GM18868 (cell line): Measurements from ENCODE around the gene ZNF830.
"Not testable (repeated sequence)": the region's sequence is repeated elsewhere in the genome, so short reads cannot be mapped to it uniquely, and the experiment has no call there.

Experiments
- ATAC-seq: cut with Tn5 transposase; IDR thresholded peaks from one replicate; pipeline ENCODE4 v1.9.1; 2021; ENCODE audit warnings: mild to moderate bottlenecking, moderate library complexity; ENCODE audit not compliant: unreplicated experiment

The ZNF830 gene

DNA sequence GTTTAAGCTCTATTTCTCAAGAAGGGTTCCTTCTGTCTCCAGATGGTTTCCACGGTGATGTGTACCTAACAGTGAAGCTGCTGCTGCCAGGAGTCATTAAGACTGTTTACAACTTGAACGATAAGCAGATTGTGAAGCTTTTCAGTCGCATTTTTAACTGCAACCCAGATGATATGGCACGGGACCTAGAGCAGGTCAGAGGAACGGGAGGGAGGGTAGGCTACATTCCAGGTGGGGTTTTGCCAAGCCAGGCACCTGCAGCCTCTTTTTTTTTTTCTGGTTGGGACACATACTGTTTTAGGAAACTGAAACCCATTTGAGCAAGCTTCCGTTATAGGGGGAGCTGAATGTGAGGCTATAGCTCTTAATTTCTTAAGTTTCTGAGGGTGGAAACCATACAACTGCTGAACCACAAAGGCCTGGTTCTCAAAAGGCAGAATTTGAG, 29.6 kb downstream of the ZNF830 start:
- no peak for ATAC-seq

DNA sequence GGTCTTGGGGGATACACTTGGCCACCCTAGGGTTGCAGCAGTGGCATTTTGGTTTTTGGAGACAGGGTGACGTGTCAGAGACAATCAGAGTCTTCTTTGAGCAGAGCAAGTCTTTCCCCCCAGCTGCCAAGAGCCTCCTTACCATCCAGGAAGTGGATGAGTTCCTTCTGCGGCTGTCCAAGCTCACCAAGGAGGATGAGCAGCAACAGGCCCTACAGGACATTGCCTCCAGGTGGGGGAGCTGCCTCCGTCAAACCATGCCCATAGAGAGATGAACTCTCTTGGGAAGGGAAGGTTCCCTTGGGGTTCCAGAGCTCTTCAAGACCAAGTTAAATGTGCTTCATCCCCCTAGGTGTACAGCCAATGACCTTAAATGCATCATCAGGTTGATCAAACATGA, 30.3 kb downstream of the ZNF830 start:
- no peak for ATAC-seq

DNA sequence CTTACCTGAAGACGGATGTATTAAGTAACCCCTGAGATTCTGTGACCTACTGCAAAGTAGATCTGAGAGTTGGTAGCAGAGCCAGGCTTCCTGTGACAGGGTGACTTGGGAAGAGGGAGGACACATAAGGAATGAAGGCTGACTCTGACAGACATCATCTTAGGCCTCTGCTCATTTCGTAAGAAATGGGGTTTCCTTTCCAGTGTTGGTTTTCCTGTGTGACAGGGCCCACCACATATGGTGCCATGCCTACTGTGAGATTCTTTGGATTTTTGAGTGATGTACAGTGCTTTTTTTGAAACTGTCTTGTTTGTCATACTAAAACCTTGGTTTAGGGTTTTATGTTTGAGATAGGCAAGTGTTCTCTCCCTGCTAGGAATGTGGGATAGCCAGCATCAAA, 31.7 kb downstream of the ZNF830 start:
- ATAC-seq: no peak

DNA sequence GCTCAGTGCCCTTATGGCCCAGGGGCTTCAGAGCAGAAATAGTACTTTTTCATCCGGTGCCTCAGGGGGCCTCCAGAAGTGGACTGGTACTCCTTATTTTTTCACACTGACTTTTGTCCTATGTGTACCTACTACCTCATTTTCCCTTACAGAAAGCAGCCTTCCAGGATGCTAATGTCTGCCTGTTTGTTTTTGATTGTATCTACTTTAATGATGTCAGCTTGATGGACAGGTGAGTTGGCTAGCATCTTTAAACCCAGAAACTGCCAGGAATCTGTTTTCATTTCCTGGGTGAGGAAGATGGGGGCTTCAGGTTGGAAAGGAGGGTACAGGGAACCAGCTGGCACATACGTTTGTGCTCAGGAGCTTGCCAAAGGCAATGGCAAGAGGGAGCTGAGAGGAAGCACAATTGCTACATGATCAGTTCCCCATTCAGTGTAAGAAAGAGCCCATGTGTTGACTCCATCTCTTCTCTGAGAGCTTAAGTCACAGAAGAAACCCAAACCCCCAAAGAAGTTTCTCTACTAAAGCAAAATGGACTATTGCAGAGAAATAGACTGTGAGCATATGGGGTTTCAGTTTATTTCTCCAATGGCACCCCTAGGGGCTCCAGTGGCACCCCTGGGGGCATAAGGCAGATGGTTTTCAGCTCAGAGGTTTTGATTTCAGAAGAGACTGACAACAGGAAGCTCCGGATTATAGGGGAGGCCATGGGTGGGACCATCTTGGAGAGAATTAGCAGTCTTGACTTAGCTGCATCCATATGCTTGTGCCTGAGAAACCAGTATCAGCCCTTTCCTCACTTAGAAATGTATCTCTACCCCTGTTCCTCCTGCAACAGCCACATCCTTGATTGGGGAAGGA, 35.3 kb downstream of the ZNF830 start:
- no peak for ATAC-seq

DNA sequence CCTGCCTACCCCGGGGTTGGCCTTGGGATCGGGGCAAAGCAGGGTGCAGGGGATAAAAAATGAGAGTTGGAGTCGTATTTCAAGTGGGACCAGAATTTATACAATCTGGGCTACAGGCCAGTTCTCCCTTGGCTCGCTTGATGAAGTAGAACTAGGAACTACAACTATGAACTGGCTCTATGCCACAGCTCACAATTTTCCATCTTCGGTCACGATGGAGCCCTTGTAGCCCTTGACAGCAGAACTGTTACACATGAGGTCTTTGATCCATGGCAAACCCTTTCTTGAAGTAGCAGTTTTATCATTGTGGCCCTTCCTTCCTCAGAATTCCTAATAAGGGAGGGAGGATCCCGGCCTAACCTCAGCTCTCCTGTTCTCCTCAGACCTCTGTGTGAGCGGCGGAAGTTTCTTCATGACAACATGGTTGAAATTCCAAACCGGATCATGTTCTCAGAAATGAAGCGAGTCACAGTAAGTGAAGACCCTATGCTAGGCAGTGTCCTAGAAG, 36.1 kb downstream of the ZNF830 start:
- ATAC-seq: no peak

DNA sequence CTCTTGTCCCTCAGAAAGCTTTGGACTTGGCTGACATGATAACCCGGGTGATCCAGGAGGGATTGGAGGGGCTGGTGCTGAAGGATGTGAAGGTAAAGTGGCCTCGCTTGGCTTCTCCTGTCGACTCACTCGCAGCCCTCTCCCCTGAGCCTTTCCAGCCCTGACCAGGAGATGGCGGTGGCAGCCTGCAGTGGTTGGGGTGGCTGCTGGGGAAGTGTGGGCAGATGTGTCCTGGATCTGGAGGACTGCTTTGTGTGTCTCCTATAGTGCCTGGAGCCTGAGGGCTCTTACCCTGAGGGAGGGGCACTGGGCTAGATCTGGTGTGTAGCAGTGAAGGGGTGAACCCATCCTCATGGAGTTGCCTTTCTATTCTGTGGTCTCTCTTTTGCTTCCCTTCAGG, 36.9 kb downstream of the ZNF830 start:
- ATAC-seq: peak; percentile 48

DNA sequence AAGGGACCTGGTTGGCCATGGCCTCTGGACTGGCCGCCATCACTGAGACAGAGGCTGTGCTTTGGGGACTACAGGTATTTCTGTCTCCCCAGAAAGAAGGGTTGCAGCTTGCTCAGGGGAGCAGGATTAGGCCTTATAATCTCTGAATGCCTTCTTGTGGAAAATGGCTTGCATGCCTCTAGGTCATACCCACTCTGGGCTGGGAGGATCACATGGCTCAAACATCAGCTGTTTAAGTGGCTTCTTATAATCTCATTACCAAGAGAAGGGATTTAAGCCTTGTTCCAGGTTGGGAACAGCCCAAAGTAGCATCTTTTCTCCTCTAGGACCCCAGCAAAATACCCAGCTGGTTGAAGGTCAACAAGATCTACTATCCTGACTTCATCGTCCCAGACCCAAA, 38.1 kb downstream of the ZNF830 start:
- ATAC-seq: no peak

DNA sequence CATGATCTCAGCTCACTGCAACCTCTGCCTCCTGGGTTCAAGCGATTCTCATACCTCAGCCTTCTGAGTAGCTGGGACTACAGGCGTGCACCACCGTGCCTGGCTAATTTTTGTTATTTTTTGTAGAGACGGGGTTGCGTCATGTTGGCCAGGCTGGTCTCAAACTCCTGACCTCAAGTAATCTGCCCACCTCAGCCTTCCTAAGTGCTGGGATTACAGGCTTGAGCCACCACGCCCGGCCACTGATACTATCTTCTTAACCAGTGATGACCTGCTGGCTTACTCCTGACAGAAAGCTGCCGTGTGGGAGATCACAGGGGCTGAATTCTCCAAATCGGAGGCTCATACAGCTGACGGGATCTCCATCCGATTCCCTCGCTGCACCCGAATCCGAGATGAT, 39.6 kb downstream of the ZNF830 start:
- not testable (repeated sequence) for ATAC-seq

DNA sequence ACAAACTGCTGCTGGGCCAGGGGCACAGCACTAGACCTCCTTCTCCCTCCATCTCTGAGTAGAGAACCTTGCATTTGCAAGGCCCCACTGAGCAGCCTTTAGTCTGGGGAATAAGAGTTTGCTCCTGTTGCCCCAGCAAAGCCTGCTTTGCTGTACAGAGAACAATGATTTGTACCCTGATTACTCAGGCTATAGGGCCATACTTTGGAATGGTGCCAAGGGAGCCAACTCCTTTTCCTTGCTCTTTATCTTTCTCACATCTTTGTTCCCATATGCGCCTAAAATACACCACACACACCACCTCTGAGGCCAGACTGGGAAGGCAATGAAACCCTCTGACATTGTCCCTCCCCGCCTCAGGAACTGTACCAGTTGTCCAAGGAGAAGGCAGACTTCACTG, 40.2 kb downstream of the ZNF830 start:
- no peak for ATAC-seq

DNA sequence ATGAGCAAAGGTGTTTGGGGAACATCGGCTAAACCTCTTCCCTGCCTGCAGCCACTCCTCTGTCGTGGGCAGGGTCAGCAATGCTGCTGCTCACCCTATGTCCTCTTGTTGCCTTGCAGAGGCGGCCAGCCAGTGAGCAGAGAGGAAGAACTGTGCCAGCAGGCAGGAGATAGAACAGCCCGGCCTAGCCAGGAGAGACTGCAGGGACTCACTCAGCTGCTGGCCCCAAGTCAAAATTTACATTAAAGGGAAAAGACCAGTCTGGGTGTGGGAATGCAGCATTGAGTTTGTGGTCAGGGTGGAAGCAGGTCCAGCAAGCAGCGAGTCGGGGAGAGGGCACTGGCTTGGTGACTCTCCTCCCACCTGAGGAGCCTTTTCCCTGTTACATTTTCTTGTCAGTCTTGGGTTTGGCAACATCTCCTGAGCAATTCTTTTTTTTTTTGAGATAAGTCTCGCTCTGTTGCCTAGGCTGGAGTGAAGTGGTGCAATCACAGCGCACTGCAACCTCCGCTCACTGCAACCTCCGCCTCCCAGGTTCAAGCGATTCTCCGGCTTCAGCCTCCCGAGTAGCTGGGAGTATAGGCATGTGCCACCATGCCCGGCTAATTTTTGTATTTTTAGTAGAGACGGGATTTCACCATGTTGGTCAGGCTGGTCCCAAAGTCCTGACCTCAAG, 41.7 kb downstream of the ZNF830 start:
- ATAC-seq: no peak

DNA sequence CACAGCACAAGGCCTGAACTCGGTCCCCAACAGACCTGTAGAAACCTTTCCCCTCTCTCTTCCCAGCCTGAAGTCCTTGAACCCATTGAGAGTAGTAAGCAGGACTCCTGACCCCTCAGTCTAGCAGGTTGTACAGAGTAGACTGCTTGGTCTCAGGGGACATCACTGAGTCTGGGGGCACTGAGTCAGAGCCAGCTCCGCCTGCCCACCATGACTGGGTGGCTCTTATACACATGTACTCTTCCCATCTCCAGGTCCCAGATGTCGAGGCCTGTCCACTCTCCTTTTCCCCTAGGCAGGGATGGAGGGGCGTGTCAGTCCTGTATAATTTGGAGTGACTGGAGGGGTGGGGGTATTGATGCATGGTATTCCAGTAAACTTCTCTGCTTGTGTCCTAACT, 42.4 kb downstream of the ZNF830 start:
- no peak for ATAC-seq

DNA sequence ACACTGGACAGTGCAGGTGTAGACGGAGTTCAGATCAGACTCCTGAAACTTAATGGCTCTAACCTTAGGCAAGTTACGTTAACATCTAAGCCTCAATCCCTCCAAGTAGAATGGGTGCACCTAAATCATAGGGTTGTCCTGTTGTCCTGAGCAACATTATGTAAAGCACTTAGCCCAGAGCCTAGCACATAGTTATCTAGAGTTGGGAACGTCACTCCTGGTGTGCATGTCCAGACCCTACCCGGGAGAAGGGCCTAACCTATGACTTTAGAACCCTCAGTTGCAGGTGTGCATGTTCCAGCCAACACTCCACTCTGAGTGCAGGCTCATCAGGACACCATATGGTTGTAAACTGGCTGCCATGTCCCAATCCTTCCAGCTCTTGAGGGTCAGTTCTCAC, 45.0 kb downstream of the ZNF830 start:
- ATAC-seq: no peak

DNA sequence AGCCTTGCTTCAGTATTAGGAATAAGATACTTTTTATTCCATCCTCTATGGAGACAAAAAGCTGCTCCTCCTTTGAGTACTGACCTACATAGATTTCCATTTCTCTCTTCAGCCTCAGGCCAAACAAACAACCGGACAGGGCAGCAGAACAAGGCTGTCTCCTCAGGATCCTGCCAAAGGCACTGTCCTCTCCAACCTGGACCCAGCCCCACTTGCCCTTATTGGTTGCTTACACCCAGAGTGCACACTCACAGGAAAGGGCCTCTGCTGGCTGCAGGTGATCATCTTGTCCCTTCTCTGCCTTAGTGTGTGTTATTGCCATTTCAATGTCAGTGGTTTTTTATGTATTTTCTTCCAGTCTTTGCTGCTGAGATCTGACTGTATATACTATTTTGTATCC, 45.6 kb downstream of the ZNF830 start:
- ATAC-seq: no peak

DNA sequence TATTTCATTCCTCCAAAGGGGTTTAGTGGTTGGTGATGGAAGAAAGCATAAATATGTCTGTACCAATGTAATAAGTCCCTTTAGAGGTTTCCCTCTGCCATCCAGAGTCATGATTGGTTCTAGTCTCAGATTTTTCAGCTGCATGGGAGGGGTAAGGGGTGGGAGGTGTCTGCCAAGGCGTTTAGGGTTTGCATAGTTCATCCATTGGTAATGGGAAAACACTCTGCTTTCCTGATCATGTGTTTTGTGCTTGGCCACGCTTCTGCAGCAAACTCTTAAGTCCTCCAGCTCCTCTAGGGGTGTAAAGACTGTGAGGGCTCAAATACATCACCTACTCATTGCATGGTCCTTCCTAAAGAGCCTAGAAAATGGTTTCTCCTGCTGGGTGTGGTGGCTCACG, 48.8 kb downstream of the ZNF830 start:
- ATAC-seq: no peak

DNA sequence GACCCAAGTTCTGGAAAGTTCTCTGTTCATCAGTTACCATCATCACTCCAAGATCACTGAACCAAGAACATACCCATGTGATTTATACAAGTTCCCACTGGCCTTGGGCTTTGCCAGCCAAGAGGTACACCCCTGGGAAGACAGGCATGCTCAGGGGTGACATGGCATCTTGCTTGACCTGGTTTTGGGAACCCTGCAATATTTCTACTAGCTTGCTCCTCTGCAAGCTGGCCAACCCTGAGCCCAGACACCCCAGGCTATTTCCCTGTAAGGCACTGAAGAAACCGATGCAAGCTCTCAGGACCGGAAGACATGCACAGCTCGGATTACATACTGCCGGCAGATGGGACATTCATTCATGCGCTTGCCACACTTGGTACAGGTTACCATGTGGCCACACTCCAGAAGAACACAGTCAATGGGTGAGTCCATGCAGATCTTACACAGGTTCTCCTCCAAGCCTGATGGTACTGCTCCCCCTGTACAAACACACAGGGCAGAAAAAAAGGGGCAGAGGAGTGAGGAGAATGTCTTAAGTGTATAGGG, 50.4 kb downstream of the ZNF830 start:
- no peak for ATAC-seq
